COR-L47 (cell line): ENCODE measurements around the gene DHCR7.

Experiments used
- DNase-seq: peaks from one replicate; lab custom pipeline; 2025; lab: John Stamatoyannopoulos, UW

Gene DHCR7, protein sequence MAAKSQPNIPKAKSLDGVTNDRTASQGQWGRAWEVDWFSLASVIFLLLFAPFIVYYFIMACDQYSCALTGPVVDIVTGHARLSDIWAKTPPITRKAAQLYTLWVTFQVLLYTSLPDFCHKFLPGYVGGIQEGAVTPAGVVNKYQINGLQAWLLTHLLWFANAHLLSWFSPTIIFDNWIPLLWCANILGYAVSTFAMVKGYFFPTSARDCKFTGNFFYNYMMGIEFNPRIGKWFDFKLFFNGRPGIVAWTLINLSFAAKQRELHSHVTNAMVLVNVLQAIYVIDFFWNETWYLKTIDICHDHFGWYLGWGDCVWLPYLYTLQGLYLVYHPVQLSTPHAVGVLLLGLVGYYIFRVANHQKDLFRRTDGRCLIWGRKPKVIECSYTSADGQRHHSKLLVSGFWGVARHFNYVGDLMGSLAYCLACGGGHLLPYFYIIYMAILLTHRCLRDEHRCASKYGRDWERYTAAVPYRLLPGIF

DNA sequence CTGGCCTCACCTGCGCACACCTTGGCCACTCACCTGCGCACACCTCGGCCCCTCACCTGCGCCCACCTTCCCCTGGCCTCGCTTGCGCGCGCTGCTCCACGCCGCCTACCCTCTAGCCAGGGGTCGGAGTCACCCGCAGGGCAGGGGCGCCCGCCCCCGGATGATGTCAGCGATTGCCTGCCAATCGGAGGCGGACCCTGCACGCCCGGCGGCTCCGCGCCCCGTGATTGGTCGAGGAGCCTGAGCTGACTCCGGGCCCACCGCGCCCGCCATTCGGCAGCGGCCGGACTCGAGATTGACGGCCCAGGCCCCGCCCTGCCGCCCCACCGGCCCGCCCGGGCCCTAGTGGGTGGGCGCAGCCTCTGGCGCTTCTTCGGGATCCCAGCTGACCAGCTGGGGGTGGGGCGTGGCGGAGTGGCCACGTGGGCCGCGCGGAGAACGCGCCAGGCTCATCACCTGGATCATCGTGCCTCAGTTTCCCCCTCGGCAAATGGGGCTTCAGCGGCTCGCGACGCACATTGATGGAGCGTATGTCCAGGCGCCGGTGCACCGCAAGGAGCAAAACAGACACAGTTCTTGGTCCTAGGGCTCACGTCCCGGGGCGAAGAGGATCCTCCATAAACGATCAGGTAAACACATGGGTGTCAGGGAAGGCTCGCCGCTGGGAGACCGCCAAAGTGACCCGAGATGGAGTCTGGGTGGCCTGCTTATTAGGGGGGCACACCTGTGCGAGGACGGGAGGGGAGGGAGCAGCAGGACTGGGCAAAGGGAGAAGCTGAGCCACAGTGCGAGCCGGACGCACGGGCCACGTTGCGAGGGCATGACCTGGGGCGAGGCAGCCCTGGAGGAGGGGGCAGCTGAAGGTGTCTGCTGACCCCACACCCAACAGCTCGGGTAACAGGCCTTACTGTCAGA lies at the start of gene DHCR7:
Gene DHCR7 (minus strand): TSS at position 137 of the 915 bp plus-strand sequence. CDS start 3,441 bp downstream, outside the sequence.
- peak; percentile 96 for DNase-seq

DNA sequence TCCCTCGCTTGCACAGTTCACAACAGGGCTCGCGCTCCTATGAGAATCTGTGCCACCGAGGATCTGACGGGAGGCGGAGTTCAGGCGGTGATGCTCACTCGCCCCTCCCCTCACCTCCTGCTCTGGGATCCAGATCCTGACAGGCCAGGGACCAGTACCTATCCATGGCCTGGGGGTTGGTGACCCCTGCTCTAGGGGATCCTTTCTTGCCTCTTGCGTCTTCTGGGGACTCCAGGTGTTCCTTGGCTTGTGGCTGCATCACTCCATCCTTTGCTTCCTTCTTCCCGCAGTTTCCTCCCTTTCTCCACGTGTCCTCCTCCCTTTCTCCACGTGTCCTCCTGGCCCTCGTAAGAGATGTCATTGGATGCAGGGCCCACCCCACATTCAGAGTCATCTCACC lies 48.2 kb upstream of the DHCR7 start:
- DNase-seq, result no peak

DNA sequence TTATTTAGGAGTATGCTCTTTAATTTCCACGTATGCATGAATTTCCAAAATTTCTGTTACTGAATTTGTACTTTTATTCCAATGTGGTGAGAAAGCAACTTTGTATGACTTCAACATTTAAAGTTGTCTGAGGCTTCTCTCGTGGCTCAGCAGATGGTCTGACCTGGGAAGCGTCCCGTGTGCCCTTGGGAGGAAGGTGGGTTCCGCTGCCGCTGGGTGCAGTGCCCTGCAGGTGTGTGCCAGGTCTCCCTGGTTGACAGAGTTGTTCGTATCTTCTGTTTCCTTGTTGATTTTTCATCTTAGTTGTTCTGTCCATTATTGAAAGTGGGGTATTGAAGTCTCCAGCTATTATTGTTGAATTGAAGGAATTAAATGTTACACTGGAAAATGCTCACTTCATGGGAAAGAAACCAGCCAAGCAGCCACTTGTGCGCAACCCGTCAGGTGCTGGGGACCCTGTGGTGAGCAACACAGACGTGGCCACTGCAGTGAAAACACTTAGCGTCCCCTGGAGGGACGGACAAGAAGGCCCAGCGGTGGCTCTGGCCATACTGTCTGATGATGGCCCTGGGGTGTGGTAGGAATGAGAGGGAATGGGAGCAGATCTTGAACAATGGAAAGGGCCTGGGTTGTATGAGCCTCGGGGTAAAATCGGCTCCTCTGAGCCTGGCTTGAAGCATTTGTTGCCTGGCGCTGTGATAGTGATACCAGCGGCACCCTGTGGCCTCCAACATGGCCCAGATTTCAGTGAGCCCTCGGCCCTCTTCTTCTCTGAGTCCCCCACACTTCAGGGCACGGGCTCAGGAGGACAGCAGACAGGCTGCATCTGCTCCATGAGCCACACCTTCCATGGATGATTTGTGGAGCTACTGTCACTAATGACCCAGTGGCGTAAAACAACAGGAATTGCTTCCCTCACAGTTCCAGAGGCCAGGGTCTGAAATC lies 47.4 kb upstream of the DHCR7 start:
- DNase-seq, result no peak

DNA sequence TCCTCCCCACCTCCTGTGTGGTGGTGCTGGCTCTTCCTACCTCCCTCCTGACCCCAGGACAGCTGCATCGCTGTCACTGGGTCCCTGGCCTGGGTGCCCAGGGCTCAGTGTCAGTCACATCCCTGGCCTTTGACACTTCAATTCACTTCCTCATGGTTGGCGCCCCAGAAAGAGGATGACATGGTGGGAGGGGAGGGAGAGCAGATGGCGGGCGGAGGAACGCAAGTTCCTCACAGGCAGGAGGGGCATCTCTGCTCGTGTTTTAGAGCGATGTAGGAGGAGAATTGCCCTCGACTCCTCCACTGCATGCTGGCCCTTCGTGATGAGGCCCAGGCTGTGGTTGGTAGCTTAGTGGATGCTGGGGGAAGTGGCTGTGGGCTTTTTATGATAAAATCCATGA lies 43.7 kb upstream of the DHCR7 start:
- DNase-seq, result no peak

DNA sequence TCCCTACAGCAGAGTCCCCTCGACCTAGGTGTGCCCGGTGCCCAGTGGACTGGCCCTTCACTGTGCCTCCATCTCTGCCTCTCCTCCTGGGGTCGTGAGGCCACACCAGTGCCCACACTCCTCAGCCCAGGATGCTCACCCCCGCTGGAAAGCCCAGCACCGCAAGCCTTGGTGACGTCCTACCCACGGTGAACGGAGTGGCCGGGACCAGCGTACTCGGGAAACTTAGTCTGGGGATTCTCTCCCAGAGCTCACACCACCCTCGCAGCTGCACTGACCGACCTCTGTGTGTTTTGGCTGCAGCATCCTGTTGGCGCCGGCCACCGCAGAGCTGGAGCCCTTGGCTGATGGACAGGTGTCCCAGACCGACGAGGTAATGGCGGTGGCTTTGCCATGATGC lies 43.3 kb upstream of the DHCR7 start:
- no peak for DNase-seq

DNA sequence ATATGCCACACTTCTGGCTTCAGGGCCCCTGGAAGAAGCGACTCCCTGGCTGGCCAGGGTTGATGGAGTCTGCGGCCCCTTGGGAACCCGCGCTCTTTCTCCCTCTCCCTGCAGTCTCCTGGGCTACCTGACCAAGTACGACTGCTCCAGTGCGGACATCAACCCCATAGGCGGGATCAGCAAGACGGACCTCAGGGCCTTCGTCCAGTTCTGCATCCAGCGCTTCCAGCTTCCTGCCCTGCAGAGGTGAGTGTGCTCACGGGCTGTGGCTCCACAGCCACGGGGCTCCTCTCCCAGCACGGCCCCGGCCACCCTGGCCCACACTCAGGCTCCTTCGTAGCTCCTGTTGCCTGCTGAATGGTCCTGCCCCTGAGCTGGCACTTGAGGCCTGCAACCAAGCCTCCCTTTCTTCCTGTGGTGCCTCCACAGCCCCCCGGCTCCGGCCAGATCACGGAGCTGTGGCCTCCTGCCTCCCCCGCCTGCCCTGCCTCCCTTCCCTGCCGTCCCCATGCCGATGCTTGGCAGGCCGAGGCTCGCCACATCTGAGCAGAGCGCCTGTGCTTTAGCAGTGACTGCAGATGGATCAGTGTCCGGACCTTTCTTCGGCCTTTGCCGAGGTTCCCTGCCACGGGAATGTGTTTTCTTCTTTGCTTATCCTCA lies 42.7 kb upstream of the DHCR7 start:
- no peak for DNase-seq

DNA sequence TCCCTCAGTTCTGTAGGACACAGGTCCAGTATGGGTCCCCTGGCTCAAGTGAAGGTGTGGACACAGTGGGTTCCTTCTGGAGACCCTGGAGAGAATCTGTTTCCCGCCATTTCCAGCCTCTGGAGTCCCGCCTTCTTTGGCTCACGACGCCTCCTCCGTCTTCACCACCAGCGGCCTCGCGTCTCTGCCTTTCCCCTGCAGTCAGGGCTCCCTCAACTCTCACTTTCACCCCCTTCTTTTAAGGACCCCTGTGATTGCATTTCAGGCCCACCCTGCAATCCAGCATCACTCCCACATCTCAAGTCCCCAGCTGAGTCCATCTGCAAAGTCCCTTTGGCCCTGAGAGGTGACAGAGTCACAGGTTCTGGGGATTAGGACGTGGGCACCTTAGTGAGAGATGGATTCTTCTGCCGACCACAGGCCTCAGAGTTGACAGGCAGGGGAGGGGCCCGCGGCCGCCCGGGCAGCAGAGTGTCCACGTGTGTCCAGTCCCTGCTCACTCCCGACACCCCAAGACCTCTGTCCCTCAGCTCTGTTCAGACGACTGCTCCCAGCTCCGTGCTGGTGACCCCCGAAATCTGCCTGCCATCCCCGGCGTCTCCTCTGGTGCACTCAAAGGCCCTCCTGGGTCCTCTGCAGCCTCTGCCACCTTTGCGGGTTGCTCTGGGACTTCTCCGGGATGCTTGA lies 42.0 kb upstream of the DHCR7 start:
- DNase-seq, result no peak

DNA sequence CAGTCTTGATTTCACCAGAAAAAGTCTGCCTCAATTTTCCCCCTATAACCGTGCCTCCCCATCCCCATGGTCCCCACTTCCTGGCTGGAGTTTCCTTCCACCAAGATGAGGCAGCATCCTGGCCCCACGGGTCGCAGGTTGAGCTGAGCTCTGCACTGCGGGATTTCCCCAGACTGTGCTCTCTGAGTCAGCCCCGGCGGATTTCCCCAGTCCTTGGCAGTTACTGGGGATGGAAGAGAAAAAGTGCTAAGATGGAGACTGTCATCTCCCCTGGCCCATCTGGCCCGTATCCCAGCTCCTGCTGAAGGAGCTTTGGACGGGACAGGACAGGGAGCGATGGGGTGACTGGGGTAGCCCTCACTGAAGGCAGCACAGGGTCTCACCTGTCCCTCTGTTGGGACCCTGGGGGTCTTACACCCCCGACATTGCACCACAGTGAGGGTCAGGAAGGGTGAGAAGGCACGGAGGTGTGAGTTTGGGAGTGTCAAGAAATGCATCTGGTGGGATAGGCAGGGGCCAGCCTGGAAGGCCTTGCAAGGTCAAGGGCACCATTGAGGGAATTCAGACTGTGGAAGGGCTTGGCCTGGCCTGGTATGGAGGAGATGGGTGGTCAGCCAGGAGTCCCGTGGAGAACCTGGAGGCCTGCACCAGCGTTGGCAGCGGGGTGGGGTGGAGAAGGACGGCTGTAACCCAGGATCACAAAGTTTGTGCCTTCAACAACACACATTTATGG lies 41.3 kb upstream of the DHCR7 start:
- no peak for DNase-seq

DNA sequence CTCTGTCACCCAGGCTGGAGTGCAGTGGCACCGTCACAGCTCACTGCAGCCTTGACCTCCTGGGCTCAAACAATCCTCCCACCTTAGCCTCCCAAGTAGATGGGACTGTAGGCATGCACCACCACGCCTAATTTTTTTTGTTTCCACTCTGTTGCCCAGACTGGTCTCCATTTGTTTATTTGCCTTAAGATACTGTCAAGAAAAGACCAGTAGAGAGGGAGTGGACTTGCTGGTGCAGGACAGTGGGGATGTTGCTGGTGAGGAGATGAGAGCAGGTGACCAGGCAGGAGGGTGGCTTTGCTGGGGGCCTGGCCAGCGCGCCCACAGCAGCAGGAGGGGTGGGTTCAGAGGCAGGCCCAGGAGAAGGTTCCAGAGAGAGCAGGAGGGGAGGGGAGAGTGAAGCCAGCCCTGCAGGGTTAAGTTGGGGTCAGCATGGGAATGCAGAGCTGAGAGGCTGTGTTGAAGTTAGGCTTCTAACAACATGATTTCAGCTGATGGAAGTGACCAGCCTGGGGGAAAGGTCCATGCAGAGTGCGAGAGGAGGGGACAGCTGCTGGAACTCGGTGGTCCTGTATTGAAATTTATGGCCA lies 40.6 kb upstream of the DHCR7 start:
- no peak for DNase-seq

DNA sequence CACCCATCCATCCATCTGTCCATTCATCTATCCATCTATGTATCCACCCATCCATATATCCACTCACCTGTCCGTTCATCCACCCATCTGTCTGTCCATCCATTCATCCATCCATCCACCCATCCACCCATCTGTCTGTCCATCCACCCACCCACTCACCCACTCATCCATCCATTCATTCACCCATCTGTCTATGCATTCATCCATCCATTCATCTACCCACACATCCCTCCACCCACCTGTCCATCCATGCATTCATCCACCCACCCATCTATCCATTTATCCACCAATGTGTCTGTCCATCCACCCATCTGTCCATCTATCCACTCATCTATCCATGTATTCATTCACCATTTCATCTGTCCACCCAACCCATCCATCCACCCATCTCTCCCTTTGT lies 38.1 kb upstream of the DHCR7 start:
- no peak for DNase-seq

DNA sequence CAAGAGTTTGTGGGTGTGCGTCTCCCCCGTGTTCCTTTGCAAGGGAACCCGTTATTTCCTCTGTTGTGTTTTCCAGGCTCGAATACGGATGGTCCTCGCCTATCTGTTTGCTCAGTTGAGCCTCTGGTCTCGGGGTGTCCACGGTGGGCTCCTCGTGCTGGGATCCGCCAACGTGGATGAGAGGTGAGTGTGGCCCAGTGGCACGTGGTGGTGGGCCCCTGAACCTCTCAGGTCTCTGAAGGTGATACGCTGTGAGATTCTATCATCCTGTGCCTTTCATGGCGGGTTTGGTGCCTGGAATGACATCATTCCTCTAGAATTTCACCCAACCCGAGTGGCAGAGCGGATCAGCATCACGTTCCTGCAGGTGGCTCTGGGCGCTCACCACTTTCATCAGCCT lies 37.3 kb upstream of the DHCR7 start:
- DNase-seq, result no peak

DNA sequence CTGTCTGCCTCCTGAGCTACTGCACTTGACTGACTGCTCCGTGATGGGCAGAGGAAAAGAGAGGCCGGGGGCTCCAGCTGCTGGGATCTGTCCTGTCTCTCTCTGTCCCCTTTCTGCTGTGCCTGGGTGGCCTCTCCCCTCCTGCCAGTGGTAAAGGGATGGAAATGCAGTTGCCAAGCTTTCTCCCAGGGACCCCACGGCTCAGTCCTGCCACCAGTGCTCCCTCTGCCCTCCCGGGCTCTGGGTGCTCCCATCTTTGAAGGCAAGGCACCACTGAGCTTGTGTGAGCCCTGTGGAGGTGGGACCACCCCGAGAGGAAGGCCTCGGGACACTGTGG lies 36.8 kb upstream of the DHCR7 start:
- no peak for DNase-seq

DNA sequence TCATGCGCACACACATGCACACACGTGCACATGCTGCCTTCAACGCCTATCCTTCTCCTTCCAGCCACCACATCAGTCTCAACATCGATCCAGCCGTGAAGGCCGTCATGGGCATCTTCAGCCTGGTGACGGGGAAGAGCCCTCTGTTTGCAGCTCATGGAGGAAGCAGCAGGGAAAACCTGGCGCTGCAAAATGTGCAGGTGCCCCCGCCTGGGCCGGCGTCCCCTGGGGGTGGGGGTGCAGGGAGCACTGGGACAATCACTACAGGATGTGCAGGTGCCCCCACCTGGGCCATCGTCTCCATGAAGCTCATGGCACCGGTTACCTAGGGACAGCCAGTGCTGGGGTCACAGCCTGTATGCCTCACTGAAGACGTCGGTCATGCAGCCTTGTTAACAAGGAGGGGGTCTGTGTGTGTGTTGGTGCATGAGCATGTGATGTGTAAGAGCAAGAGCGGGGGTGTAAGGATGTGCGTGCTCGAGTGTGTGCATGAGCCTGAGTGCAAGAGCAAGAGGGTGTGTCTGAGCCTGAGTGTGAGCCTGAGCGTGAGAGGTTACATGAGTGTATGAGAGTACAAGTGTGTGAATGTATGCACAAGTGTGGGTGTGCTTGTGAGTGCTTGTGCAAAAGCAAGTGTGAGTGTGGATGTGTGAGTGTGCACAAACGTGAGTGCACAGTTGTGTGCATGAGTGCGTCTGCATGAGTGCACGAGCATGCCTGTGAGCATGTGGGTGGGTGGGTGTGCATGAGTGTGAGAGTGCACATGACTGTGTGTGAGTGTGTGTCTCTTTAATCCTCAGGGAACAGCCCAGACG lies 36.3 kb upstream of the DHCR7 start:
- DNase-seq, result no peak

DNA sequence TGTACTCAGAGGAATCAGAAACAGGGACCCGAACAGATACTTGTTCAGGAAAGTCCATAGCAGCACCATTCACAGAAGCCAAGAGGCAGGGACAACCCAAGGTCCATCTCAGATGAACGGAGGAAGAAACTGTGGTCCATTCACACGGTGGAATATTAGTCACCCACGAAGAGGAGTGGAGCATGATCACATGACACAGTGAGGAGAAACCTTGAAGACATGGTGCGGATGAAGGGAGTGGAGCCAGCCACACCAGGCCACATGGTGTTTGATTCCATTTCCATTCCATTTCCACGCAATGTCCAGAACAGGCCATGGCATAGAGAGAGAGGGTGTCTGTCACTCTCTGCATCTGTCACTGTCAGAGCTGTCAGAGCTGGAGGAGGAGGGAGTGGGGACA lies 35.5 kb upstream of the DHCR7 start:
- no peak for DNase-seq

DNA sequence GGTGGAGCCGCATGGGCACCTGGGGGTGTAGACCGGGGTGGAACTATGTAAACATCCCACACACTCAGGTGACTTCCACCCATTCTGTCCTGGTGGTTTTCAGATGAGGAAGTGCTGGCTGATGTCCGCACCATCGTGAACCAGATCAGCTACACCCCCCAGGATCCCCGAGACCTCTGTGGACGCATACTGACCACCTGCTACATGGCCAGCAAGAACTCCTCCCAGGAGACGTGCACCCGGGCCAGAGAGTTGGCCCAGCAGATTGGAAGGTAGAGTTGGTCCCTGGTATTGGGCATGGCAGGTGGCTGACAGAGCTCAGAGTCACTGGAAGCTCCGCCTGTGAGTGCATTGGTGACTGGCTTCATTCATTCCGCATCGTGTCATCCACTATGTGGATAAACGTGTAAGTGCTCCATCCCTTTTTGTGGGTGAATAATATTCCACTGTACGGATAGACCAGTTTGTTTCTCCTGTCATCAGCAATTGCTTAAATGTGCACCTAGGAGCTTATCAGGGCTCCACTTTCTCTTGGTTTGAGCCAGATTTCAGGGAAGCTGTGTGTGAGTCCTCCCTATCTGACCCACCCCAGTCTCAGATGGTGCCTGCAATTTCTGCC lies 34.7 kb upstream of the DHCR7 start:
- no peak for DNase-seq

DNA sequence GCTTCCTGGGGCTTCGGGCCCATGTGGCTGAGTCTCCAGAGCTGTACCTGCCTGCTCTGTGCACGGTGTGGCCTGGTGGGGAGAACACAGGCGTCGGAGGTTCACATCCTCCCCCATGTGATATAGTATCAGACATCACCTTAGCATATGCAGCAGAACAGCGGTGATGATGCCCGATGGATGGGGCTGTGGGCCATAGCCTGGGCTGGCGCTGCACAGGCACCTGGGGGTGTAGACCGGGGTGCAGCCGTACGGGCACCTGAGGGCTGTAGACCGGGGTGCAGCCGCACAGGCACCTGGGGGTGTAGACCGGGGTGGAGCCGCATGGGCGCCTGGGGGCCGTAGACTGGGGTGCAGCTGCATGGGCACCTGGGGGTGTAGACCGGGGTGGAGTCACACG lies 34.0 kb upstream of the DHCR7 start:
- no peak for DNase-seq

DNA sequence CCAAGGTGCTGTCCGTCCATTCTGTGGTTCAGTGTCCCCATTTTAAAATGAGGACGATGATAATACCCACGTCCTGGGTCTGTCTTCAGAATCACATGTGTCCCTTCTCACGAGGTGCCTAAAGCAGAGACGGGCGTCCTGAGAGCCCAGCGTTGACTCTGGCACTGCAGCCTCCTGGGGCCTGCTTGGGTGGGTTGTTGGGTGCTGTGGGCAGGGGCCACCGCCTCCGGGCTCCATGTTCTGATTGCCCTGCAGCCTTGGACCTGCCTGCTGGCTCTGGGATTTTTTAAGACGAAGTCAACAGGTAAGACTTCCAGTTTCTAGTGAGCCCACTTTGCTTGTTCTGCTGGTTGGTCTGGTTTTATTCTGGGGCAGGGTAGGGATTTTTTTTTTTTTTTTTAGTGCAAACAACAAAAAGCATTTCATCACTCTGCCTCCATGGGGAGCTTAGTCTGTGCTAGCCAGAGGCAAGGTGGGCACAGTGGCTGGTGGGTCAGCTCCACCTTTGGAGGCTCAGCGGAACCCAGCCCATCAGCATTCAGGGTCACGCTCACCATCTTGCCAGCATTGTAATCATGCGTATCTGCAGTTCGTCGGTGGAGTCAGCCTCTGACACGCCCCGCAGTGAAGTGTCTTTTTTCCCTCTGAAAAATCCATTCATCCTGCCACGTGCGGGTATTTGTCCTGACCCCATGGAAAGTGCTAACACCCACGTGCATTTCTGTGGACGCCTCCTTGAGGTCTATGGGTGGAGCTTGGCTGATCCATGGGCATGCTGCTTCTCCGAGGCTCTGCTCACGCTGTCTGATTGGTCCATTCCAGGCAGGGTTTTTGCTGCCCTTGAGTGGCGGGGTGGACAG lies 33.1 kb upstream of the DHCR7 start:
- DNase-seq, result no peak

DNA sequence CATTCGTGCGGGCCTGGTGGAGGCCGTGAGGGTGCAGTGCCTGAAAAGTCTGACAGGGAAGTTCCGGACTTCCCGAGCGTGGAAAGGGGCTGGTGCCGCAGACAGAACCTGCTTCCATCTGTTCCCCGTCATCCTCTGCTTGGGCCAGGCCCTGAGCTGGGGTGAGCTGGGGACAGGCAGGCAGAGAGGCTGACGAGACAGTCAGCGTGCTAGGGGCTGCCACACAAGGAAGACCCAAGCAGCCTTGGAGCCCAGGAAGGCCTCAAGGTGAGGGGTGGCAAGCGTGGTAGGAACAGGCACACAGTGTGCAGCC lies 30.3 kb upstream of the DHCR7 start:
- DNase-seq, result no peak
